OCI-LY7 (cell line): Measurements from ENCODE around the gene CCNB1IP1.

Experiments
- CTCF ChIP-seq: fragments of 200-600 bp; sonication (generic); conservative IDR thresholded peaks from 2 replicates; pipeline ENCODE4 v1.5.1; 2014; ENCODE audit warnings: mild to moderate bottlenecking, antibody characterized with exemption, low read length, moderate library complexity, mixed read lengths
- EZH2phosphoT487 ChIP-seq: fragments of 200-600 bp; sonication (generic); IDR thresholded peaks from 2 replicates; pipeline ENCODE4 v1.6.1; 2018; ENCODE audit warnings: low read depth, borderline replicate concordance, mild to moderate bottlenecking, mixed run types, antibody characterized with exemption, low read length, moderate library complexity, mixed read lengths

- no peak for TF ChIP-seq CTCF
- TF ChIP-seq EZH2phosphoT487 = no peak
Observed at GRCh38 chr14:20382526-20382925, 49.4 kb upstream of the CCNB1IP1 start.
